K562 (cell line): Measurements from ENCODE around the gene TMEM128. TPM values are rescaled to one million over a fixed set of nuclear protein-coding genes. Genes with fewer than 3 reads are reported as not detected.

ENCODE experiments used
- ARHGAP35 ChIP-seq: fragments of 450-650 bp; IDR thresholded peaks from 2 replicates; pipeline ENCODE4 v1.6.1; 2018; ENCODE audit not compliant: partially characterized antibody
- BRD9 ChIP-seq: fragments of 450-650 bp; IDR thresholded peaks from 2 replicates; pipeline ENCODE4 v1.6.1; 2018; ENCODE audit warnings: low read depth; ENCODE audit not compliant: partially characterized antibody
- CBX1 ChIP-seq: sonication (generic); IDR thresholded peaks from 2 replicates; pipeline ENCODE4 v1.6.1; 2016; ENCODE audit warnings: antibody characterized with exemption, low read depth, mild to moderate bottlenecking
- CCAR2 ChIP-seq: fragments of 200-400 bp; formaldehyde crosslinking; IDR thresholded peaks from 2 replicates; pipeline ENCODE4 v1.6.1; 2017; ENCODE audit warnings: mild to moderate bottlenecking, low read depth, low read length
- CEBPB ChIP-seq: fragments of 450-650 bp; IDR thresholded peaks from 2 replicates; pipeline ENCODE4 v1.6.1; 2016; ENCODE audit warnings: missing genetic modification characterization, missing compliant biosample characterization
- ETS2 ChIP-seq: IDR thresholded peaks from 2 replicates; pipeline ENCODE4 v1.6.1; 2016; ENCODE audit warnings: borderline replicate concordance, missing genetic modification characterization, mild to moderate bottlenecking, moderate library complexity, missing compliant biosample characterization; ENCODE audit not compliant: poor library complexity, severe bottlenecking
- HNRNPK ChIP-seq: fragments of 200-400 bp; formaldehyde crosslinking; IDR thresholded peaks from one replicate; pipeline ENCODE4 v1.6.1; 2018; ENCODE audit warnings: mild to moderate bottlenecking, low read depth, low read length; ENCODE audit not compliant: poor library complexity, severe bottlenecking
- KAT8 ChIP-seq: fragments of 450-650 bp; IDR thresholded peaks from 2 replicates; pipeline ENCODE4 v1.6.1; 2016; ENCODE audit warnings: low read depth, mild to moderate bottlenecking
- LARP7 ChIP-seq: fragments of 450-650 bp; IDR thresholded peaks from 2 replicates; pipeline ENCODE4 v1.6.1; 2016
- NONO ChIP-seq, 2 experiments: fragments of 200-400 bp in 1 of 2; fragments of 450-650 bp in 1 of 2; formaldehyde crosslinking in 1 of 2; IDR thresholded peaks; 2 replicates each; pipeline ENCODE4 v1.6.1; 2017; ENCODE audit warnings: low read depth in 2 of 2, mild to moderate bottlenecking in 2 of 2, moderate library complexity in 2 of 2, low read length in 1 of 2
- PHB2 ChIP-seq: fragments of 450-650 bp; IDR thresholded peaks from 2 replicates; pipeline ENCODE4 v1.6.1; 2017; ENCODE audit warnings: low read depth
- SRF ChIP-seq, 2 experiments: fragments of 250-450, 450-650 bp in 1 of 2; sonication (Bioruptor Pico) in 1 of 2; sonication (generic) in 1 of 2; formaldehyde crosslinking; IDR thresholded peaks; 2 replicates each; pipeline versions ENCODE4 v1.5.0 to v1.5.1; 2020 to 2022; ENCODE audit warnings: mild to moderate bottlenecking in 1 of 2, missing genetic modification reagents in 1 of 2
- ZNF224 ChIP-seq: sonication (generic); formaldehyde crosslinking; IDR thresholded peaks from 2 replicates; pipeline ENCODE4 v1.8.0; 2022; ENCODE audit warnings: mild to moderate bottlenecking, missing genetic modification reagents
- polyA plus RNA-seq, 8 experiments: library from polyadenylated mRNA; depleted of rRNA in 4 of 8; stranded (reverse) in 5 of 8; unstranded in 3 of 8; fragments of >200 nt; fragmentation: Nextera tagmentation in 2 of 8; fragmentation: Illumina TruSeq in 1 of 8; extraction: Ambion mirVana in 2 of 8; extraction: Trizol in 1 of 8; gene quantifications; 2 replicates each; pipeline versions ENCODE4 v1.2.1 to v1.2.3, GENCODE V29; 2011 to 2014; ENCODE audit warnings: inconsistent platforms in 1 of 8, missing spikeins in 1 of 8
- total RNA-seq, 7 experiments: library from RNA; depleted of rRNA in 6 of 7; stranded (reverse); fragments of >200 nt in 6 of 7; fragmentation: Illumina TruSeq in 2 of 7; extraction: Trizol in 2 of 7; gene quantifications; 2 replicates each; pipeline versions ENCODE4 v1.2.1 to v1.2.3, GENCODE V29; 2011 to 2021; ENCODE audit warnings: low replicate concordance in 1 of 7
- TF ChIP-seq, protein P1 (sequence below), 2 experiments: fragments of 150-350 bp in 1 of 2; IDR thresholded peaks; 2 replicates each; pipeline ENCODE4 v1.6.1; 2012 to 2016; ENCODE audit warnings: low read depth in 2 of 2, low read length in 2 of 2, mild to moderate bottlenecking in 1 of 2, moderate library complexity in 1 of 2
- TF ChIP-seq, protein P2 (sequence below): fragments of 450-650 bp; IDR thresholded peaks from 2 replicates; pipeline ENCODE4 v1.6.1; 2016; ENCODE audit warnings: missing biosample characterization, missing genetic modification characterization
- TF ChIP-seq, protein P3 (sequence below): fragments of 250-450 bp; sonication (Bioruptor Pico); IDR thresholded peaks from 2 replicates; pipeline ENCODE4 v1.4.0; 2020; ENCODE audit warnings: mild to moderate bottlenecking
- TF ChIP-seq, protein P4 (sequence below): fragments of 250-450 bp; sonication (Bioruptor Pico); IDR thresholded peaks from 2 replicates; pipeline ENCODE4 v1.8.0; 2021; ENCODE audit warnings: borderline replicate concordance, mild to moderate bottlenecking, moderate library complexity; ENCODE audit not compliant: poor library complexity, severe bottlenecking
- TF ChIP-seq, protein P5 (sequence below): fragments of 450-650 bp; IDR thresholded peaks from 2 replicates; pipeline ENCODE4 v1.7.0; 2016; ENCODE audit warnings: borderline replicate concordance

TMEM128 gene
- total and polyA plus RNA-seq, 9 of the 15 experiments (the other 6 are each of a cell fraction or from before 2014, with no cell fraction given): 9.1 to 40.0 (median 14.3) TPM

DNA sequence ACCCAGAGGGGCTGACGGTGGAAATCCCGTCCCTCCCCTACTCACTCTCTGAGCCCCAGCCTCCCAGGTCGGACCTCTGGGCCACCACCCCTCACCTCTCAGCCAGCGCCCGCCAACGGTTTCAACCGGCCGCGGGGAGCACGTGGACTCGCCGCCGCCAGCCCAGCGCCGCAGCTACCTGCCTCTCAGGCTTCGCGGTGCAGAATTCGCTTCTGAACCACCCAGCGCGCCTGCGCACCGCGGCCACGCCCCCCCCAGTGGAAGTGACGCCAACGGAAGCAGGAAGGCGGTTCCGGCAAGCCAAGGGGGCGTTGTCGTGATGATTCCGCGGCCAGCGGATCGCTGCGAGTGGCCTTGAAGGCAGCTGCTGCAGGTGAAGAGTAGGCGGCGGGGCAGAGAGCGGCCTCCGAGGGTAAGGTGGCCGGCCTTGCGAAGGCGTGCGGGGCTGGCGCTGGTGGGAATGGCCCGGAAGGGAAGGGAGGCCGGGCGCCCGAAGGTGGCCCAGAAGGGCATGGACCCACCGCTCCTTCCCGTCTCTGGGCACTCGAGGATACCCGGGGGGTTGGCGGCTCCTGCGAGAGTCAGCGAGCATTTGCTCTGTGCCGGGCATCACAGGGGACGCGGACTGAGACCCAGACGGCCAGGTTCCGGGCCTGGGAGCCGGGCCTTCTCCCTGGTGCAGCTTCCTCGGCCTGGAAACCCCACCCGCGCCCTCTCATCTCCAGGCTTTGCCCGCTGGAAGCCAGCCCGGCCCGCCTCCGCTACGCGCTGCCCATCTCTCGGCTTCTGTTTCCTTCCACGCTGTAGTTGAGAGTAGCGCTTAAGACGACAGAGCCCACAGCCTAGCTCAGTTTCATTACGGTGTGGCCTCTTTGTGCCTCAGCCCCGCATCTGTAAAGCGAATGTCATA lies 42.2 kb upstream of the TMEM128 start, which contains the start of the genes LYAR and ZBTB49 (continued):
- TF ChIP-seq, protein P1, sequence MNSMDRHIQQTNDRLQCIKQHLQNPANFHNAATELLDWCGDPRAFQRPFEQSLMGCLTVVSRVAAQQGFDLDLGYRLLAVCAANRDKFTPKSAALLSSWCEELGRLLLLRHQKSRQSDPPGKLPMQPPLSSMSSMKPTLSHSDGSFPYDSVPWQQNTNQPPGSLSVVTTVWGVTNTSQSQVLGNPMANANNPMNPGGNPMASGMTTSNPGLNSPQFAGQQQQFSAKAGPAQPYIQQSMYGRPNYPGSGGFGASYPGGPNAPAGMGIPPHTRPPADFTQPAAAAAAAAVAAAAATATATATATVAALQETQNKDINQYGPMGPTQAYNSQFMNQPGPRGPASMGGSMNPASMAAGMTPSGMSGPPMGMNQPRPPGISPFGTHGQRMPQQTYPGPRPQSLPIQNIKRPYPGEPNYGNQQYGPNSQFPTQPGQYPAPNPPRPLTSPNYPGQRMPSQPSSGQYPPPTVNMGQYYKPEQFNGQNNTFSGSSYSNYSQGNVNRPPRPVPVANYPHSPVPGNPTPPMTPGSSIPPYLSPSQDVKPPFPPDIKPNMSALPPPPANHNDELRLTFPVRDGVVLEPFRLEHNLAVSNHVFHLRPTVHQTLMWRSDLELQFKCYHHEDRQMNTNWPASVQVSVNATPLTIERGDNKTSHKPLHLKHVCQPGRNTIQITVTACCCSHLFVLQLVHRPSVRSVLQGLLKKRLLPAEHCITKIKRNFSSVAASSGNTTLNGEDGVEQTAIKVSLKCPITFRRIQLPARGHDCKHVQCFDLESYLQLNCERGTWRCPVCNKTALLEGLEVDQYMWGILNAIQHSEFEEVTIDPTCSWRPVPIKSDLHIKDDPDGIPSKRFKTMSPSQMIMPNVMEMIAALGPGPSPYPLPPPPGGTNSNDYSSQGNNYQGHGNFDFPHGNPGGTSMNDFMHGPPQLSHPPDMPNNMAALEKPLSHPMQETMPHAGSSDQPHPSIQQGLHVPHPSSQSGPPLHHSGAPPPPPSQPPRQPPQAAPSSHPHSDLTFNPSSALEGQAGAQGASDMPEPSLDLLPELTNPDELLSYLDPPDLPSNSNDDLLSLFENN (IDR thresholded peaks at IDR 0.05; ENCODE audit: low read depth in 2 of 2, low read length in 2 of 2): no peak
- TF ChIP-seq KAT8 (no peak), ZNF224 (CRISPR knock-in tag) (no peak), SRF (CRISPR knock-in tag; IDR thresholded peaks at IDR 0.05) (0 out of 4 replicates have a peak, but pooled peaks of 1 of the 2 experiments have one; percentile 4), PHB2 (no peak), CBX1 (no peak), CCAR2 (no peak), HNRNPK (no peak), CEBPB (no peak), NONO (IDR thresholded peaks at IDR 0.05; ENCODE audit: low read depth in 2 of 2, low read length in 1 of 2) (no peak), BRD9 (no peak), ARHGAP35 (no peak), ETS2 (tag) (no peak), LARP7 (no peak)
- TF ChIP-seq, protein P2, sequence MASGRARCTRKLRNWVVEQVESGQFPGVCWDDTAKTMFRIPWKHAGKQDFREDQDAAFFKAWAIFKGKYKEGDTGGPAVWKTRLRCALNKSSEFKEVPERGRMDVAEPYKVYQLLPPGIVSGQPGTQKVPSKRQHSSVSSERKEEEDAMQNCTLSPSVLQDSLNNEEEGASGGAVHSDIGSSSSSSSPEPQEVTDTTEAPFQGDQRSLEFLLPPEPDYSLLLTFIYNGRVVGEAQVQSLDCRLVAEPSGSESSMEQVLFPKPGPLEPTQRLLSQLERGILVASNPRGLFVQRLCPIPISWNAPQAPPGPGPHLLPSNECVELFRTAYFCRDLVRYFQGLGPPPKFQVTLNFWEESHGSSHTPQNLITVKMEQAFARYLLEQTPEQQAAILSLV (tag): no peak
- TF ChIP-seq, protein P3, sequence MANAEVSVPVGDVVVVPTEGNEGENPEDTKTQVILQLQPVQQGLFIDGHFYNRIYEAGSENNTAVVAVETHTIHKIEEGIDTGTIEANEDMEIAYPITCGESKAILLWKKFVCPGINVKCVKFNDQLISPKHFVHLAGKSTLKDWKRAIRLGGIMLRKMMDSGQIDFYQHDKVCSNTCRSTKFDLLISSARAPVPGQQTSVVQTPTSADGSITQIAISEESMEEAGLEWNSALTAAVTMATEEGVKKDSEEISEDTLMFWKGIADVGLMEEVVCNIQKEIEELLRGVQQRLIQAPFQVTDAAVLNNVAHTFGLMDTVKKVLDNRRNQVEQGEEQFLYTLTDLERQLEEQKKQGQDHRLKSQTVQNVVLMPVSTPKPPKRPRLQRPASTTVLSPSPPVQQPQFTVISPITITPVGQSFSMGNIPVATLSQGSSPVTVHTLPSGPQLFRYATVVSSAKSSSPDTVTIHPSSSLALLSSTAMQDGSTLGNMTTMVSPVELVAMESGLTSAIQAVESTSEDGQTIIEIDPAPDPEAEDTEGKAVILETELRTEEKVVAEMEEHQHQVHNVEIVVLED: no peak
- TF ChIP-seq, protein P4, sequence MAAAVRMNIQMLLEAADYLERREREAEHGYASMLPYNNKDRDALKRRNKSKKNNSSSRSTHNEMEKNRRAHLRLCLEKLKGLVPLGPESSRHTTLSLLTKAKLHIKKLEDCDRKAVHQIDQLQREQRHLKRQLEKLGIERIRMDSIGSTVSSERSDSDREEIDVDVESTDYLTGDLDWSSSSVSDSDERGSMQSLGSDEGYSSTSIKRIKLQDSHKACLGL (CRISPR knock-in tag): peak; percentile 88
- TF ChIP-seq, protein P5, sequence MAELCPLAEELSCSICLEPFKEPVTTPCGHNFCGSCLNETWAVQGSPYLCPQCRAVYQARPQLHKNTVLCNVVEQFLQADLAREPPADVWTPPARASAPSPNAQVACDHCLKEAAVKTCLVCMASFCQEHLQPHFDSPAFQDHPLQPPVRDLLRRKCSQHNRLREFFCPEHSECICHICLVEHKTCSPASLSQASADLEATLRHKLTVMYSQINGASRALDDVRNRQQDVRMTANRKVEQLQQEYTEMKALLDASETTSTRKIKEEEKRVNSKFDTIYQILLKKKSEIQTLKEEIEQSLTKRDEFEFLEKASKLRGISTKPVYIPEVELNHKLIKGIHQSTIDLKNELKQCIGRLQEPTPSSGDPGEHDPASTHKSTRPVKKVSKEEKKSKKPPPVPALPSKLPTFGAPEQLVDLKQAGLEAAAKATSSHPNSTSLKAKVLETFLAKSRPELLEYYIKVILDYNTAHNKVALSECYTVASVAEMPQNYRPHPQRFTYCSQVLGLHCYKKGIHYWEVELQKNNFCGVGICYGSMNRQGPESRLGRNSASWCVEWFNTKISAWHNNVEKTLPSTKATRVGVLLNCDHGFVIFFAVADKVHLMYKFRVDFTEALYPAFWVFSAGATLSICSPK: no peak
